ENCODE data around the gene ZNF565. TPM values are rescaled to one million over a fixed set of nuclear protein-coding genes. Genes with fewer than 3 reads are reported as not detected.
"Not testable (repeated sequence)": the region's sequence is repeated elsewhere in the genome, so short reads cannot be mapped to it uniquely, and the experiment has no call there.

ZNF565 gene
- 1 to 10 TPM; 4.5 to 4.8 TPM for total RNA-seq
- long read RNA-seq, transcript ZNF565-201 (5 exons, 2,023 nt) = major isoform, 6 of 12 reads
- long read RNA-seq, partial matches to known transcripts = 0 of 12 reads
- long read RNA-seq, other reads (novel, unspliced or antisense) = 5 of 12 reads

- ATAC-seq (peak; percentile 96 to 97), DNase-seq (peak; percentile 99)
- intact Hi-C loops (cut with DNase I) = no loop called here
Observed at GRCh38 chr19:36214386-36215275, at the start of gene ZNF565, which contains the start of gene ZNF146. Gene ZNF565, minus strand, starts transcription at chr19:36214665. Its CDS starts 12,680 bp downstream, at chr19:36201985. Gene ZNF146, plus strand, starts transcription at chr19:36215106. Its CDS starts 21,335 bp downstream, at chr19:36236441.

GRCh38 chr19:36259211-36259610 lies 44.7 kb upstream of the ZNF565 start:
- DNase-seq (no peak), ATAC-seq (no peak)
- intact Hi-C loops (cut with DNase I) = no loop called here

GRCh38 chr19:36258028-36258875 lies 43.8 kb upstream of the ZNF565 start:
- no peak for DNase-seq
- intact Hi-C loops (cut with DNase I) = no loop called here
- no peak for ATAC-seq

GRCh38 chr19:36257520-36257876 lies 43.0 kb upstream of the ZNF565 start:
- ATAC-seq = peak; percentile 85 to 89
- DNase-seq = peak; percentile 72
- intact Hi-C loops (cut with DNase I) = no loop called here

GRCh38 chr19:36256853-36257519 lies 42.5 kb upstream of the ZNF565 start:
- no peak for DNase-seq

GRCh38 chr19:36256064-36256463 lies 41.6 kb upstream of the ZNF565 start:
- ATAC-seq (no peak), DNase-seq (no peak)
- intact Hi-C loops (cut with DNase I) = no loop called here

More at GRCh38 chr19:36256853-36257519, 42.5 kb upstream of the ZNF565 start:
- ATAC-seq = peak; percentile 16 to 19
- intact Hi-C loops (cut with DNase I) = no loop called here

GRCh38 chr19:36255316-36255715 lies 40.9 kb upstream of the ZNF565 start:
- intact Hi-C loops (cut with DNase I) = no loop called here
- no peak for ATAC-seq

GRCh38 chr19:36254848-36255247 lies 40.4 kb upstream of the ZNF565 start:
- no peak for DNase-seq
- intact Hi-C loops (cut with DNase I) = no loop called here
- no peak for ATAC-seq

More at GRCh38 chr19:36255316-36255715, 40.9 kb upstream of the ZNF565 start:
- no peak for DNase-seq

GRCh38 chr19:36252047-36252446 lies 37.6 kb upstream of the ZNF565 start:
- ATAC-seq = no peak
- intact Hi-C loops (cut with DNase I) = no loop called here
- DNase-seq = no peak

- intact Hi-C loops (cut with DNase I) = no loop called here
- ATAC-seq = peak in 1 of 2 donors; percentile 44
- DNase-seq = no peak
Observed at GRCh38 chr19:36246006-36246481, 31.6 kb upstream of the ZNF565 start.

- DNase-seq (no peak), ATAC-seq (peak; percentile 61 to 70)
- intact Hi-C loops (cut with DNase I) = no loop called here
Observed at GRCh38 chr19:36245210-36246005, 30.9 kb upstream of the ZNF565 start.

GRCh38 chr19:36244066-36244465 lies 29.6 kb upstream of the ZNF565 start:
- intact Hi-C loops (cut with DNase I) = no loop called here
- DNase-seq = no peak
- ATAC-seq = no peak

GRCh38 chr19:36236946-36237310 lies 22.5 kb upstream of the ZNF565 start:
- ATAC-seq = no peak
- DNase-seq = no peak
- intact Hi-C loops (cut with DNase I) = no loop called here

GRCh38 chr19:36236304-36236945 lies 22.0 kb upstream of the ZNF565 start:
- ATAC-seq = no peak
- intact Hi-C loops (cut with DNase I) = no loop called here
- no peak for DNase-seq

- DNase-seq; ATAC-seq; intact Hi-C loops (cut with DNase I): not testable (repeated sequence)
Observed at GRCh38 chr19:36233626-36234025, 19.2 kb upstream of the ZNF565 start.

GRCh38 chr19:36225219-36225892 lies 10.9 kb upstream of the ZNF565 start:
- intact Hi-C loops (cut with DNase I) = no loop called here
- DNase-seq = no peak
- no peak for ATAC-seq

GRCh38 chr19:36222503-36222902 lies 8.0 kb upstream of the ZNF565 start:
- intact Hi-C loops (cut with DNase I) = no loop called here
- ATAC-seq = no peak
- DNase-seq = no peak

Data from left cardiac atrium (tissue), 4 donors.